Lung (tissue), 12 donors: ENCODE data around the gene ARL2. TPM values are rescaled to one million over a fixed set of nuclear protein-coding genes. Genes with fewer than 3 reads are reported as not detected.

Experiments used
- ATAC-seq: fragments of 200-7000 bp; cut with Tn5 transposase; one replicate; pipeline ENCODE4 v1.9.1; 2020; ENCODE audit warnings: moderate number of reproducible peaks; ENCODE audit not compliant: insufficient read depth, low FRiP score
- DNase-seq, 3 donors: peaks; one replicate each; pipeline ENCODE4 v3.0.0-alpha.2; 2013 to 2017
- H3K27ac ChIP-seq, 2 donors: one replicate each; pipeline ENCODE4 v1.5.1; 2013; ENCODE audit warnings: mild to moderate bottlenecking in 2 of 2, moderate library complexity in 2 of 2, control low read depth in 1 of 2, inconsistent platforms in 1 of 2, low read depth in 1 of 2, low read length in 1 of 2
- H3K27me3 ChIP-seq, 3 donors: one replicate each; pipeline ENCODE4 v1.5.1; 2013; ENCODE audit warnings: low read length in 2 of 3; ENCODE audit not compliant: control insufficient read depth in 3 of 3, insufficient read depth in 3 of 3
- H3K36me3 ChIP-seq, 4 donors: one replicate each; pipeline ENCODE4 v1.5.1; 2013; ENCODE audit warnings: low read length in 4 of 4, mild to moderate bottlenecking in 1 of 4, moderate library complexity in 1 of 4; ENCODE audit not compliant: control insufficient read depth in 4 of 4, insufficient read depth in 4 of 4
- H3K4me1 ChIP-seq, 5 donors: one replicate each; pipeline ENCODE4 v1.5.1; 2013; ENCODE audit warnings: low read length in 5 of 5, mild to moderate bottlenecking in 2 of 5, moderate library complexity in 1 of 5; ENCODE audit not compliant: control insufficient read depth in 5 of 5, insufficient read depth in 5 of 5
- H3K4me3 ChIP-seq: one replicate; pipeline ENCODE4 v1.5.1; 2013; ENCODE audit warnings: mild to moderate bottlenecking, control low read depth, moderate library complexity
- H3K9ac ChIP-seq, 2 donors: one replicate each; pipeline ENCODE4 v1.5.1; 2013; ENCODE audit warnings: low read length in 2 of 2, control low read depth in 1 of 2; ENCODE audit not compliant: insufficient read depth in 1 of 2
- H3K9me3 ChIP-seq, 4 donors: one replicate each; pipeline ENCODE4 v1.5.1; 2013; ENCODE audit warnings: low read length in 3 of 4, mild to moderate bottlenecking in 1 of 4, moderate library complexity in 1 of 4; ENCODE audit not compliant: control insufficient read depth in 4 of 4, insufficient read depth in 3 of 4
- WGBS, 2 donors: extraction: QIAGEN DNeasy Blood & Tissue Kit; methylation state at CpG; one replicate each; pipeline ENCODE4 v1.1.7; 2013; 5-methylcytosine and 5-hydroxymethylcytosine counted together
- polyA plus RNA-seq, 2 donors: library from polyadenylated mRNA; stranded (reverse); fragments of 200-250 nt; gene quantifications; one replicate each; pipeline ENCODE4 v1.2.1, GENCODE V29; 2013
- total RNA-seq, 2 donors: library from RNA; depleted of rRNA in 1 of 2; stranded (reverse); fragments of >200 nt in 1 of 2; gene quantifications; one replicate each; pipeline ENCODE4 v1.2.1, GENCODE V29; 2014 to 2021
- TF ChIP-seq, protein P1 (sequence below): IDR thresholded peaks from 2 replicates; pipeline ENCODE4 v1.5.1; 2012; ENCODE audit warnings: mild to moderate bottlenecking; ENCODE audit errors: control extremely low read depth, extremely low read depth
- donor health status: control.
- donor health status: control.
- donor health status: Bipolar disorder and iron deficiency.
- donor health status: healthy.
- donor health status: DM: yes; HTN: yes; CAD: no.

The ARL2 gene
- total and polyA plus RNA-seq, 4 donors = 37.4 to 127 (median 94.0) TPM

DNA sequence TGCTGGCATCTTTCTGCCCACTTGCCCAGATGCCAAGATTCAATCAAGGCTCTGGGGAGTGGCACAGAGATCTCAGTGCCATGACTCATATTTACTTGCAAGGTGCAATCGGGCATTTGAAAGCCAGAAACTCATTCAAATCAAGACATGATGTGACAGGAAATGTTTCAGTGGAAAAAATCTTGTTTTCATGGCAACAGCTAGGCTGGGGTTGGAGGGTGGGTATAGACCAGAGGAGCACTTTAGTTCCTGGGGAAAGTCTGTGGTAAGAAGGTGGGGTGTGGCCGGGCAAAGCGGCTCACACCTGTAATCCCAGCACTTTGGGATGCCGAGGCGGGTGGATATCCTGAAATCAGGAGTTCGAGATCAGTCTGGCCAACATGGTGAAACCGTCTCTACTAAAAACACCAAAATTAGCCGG lies 43.2 kb upstream of the ARL2 start:
- H3K36me3 ChIP-seq = no peaks in the 10 kb centered on the region
- ATAC-seq (peak; percentile 52), DNase-seq (no peak)
- 74 to 87% methylated on average over 7 to 8 of the region's 8 CpGs for WGBS, 2 donors
- H3K4me1 ChIP-seq = peaks cover 0 to 5% (median 0%) of the 10 kb centered on the region in 5 donors
- peaks cover 0 to 4% (median 2%) of the 10 kb centered on the region in 3 donors for H3K27me3 ChIP-seq
- no peak overlapping the region for H3K4me3 ChIP-seq
- H3K9ac ChIP-seq = no peak overlapping the region
- peak overlapping the region in 1 of 2 donors; percentile 47 for H3K27ac ChIP-seq
- TF ChIP-seq, protein P1, sequence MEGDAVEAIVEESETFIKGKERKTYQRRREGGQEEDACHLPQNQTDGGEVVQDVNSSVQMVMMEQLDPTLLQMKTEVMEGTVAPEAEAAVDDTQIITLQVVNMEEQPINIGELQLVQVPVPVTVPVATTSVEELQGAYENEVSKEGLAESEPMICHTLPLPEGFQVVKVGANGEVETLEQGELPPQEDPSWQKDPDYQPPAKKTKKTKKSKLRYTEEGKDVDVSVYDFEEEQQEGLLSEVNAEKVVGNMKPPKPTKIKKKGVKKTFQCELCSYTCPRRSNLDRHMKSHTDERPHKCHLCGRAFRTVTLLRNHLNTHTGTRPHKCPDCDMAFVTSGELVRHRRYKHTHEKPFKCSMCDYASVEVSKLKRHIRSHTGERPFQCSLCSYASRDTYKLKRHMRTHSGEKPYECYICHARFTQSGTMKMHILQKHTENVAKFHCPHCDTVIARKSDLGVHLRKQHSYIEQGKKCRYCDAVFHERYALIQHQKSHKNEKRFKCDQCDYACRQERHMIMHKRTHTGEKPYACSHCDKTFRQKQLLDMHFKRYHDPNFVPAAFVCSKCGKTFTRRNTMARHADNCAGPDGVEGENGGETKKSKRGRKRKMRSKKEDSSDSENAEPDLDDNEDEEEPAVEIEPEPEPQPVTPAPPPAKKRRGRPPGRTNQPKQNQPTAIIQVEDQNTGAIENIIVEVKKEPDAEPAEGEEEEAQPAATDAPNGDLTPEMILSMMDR = no peak
- no peaks in the 10 kb centered on the region for H3K9me3 ChIP-seq

DNA sequence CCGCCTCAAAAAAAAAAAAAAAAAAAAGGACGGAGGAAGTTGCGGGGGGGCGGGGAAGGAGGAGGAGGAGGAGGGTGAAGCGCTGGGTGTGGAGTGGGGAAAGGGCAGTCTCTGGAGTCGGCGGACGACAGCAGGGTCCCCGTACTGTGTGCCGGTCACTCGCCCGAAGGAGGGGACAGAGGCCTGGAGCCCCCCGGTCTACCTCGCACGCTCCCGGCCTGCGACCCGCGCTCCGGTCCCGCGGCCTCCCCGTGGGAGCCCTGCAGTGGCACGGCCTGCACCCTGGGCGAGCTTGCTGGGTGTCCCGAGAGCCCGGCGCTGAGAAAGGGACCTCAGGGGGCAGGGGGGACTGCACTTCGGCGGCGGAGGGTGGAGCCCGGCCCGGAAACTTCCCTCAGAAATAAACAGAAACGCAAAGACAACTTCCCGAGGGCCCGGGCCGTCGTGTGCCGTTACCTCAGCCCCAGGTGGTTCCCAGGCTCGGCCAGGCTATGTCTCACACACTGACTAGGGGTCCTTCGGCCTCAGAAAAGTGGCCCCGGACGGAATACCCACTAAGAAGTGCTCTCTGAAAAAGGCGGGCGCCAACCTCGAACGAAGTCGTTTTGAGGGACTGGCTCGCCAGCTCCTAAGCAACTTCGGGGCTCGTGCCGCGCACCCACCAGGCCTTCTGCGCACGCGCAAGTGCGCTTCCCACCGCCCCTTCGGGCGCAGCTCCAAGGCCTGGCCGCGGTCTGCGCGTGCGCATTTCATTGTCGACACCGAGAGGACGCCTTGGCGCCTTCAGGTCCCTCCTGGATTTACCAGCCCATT lies 42.3 kb upstream of the ARL2 start, which contains the start of gene MAJIN:
Gene MAJIN, minus strand, starts transcription at position 688 of the 813 bp plus-strand sequence. CDS start 12,703 bp downstream, outside the sequence.
- DNase-seq (peak; percentile 81 to 83 (median 83)), ATAC-seq (peak; percentile 59)
- no peaks in the 10 kb centered on the region for H3K36me3 ChIP-seq
- no peak within 1 kb of the TSS for H3K9ac ChIP-seq
- TF ChIP-seq, protein P1 = no peak
- peaks cover 0 to 5% (median 0%) of the 10 kb centered on the region in 5 donors for H3K4me1 ChIP-seq
- peak within 1 kb of the TSS in 1 of 2 donors; percentile 54 for H3K27ac ChIP-seq
- WGBS, 2 donors = 15 to 16% methylated on average over 61 to 69 of the region's 69 CpGs
- H3K27me3 ChIP-seq = peaks cover 0 to 4% (median 2%) of the 10 kb centered on the region in 3 donors
- peak within 1 kb of the TSS; percentile 27 for H3K4me3 ChIP-seq
- H3K9me3 ChIP-seq = no peaks in the 10 kb centered on the region

DNA sequence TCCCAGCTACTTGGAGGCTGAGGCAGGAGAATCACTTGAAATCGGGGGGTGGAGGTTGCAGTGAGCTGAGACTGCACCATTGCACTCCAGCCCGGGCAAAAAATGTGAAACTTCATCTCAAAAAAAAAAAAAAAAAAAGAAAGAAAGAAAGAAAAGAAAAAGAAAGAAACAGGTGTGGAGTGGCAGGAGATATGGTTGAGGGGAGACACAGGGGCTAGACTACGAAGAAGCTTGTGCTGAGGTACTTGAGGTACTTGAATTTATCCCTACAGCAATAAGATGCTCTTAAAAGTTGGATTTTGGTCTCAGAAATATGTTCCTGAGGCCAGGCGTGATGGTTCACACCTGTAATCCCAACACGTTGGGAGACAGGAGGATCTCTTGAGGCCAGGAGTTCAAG lies 39.8 kb upstream of the ARL2 start:
- no peaks in the 10 kb centered on the region for H3K9me3 ChIP-seq
- H3K36me3 ChIP-seq = no peaks in the 10 kb centered on the region
- H3K9ac ChIP-seq = no peak overlapping the region
- H3K27me3 ChIP-seq = peaks cover 0 to 4% (median 2%) of the 10 kb centered on the region in 3 donors
- 85 to 86% methylated on average over 5 of the region's 5 CpGs for WGBS, 2 donors
- no peak for DNase-seq
- H3K27ac ChIP-seq = no peak overlapping the region
- H3K4me3 ChIP-seq = no peak overlapping the region
- peaks cover 0 to 5% (median 0%) of the 10 kb centered on the region in 5 donors for H3K4me1 ChIP-seq
- TF ChIP-seq, protein P1 = no peak
- no peak for ATAC-seq
